GM12873 (cell line): ENCODE data around the gene SIM1.

Experiments
- TF ChIP-seq, protein P1 (sequence below): IDR thresholded peaks from 2 replicates; pipeline ENCODE4 v1.5.1; 2012; ENCODE audit warnings: low read depth, mild to moderate bottlenecking, moderate library complexity, low read length, control low read depth; ENCODE audit not compliant: insufficient read depth; ENCODE audit errors: missing control alignments

Gene SIM1, protein sequence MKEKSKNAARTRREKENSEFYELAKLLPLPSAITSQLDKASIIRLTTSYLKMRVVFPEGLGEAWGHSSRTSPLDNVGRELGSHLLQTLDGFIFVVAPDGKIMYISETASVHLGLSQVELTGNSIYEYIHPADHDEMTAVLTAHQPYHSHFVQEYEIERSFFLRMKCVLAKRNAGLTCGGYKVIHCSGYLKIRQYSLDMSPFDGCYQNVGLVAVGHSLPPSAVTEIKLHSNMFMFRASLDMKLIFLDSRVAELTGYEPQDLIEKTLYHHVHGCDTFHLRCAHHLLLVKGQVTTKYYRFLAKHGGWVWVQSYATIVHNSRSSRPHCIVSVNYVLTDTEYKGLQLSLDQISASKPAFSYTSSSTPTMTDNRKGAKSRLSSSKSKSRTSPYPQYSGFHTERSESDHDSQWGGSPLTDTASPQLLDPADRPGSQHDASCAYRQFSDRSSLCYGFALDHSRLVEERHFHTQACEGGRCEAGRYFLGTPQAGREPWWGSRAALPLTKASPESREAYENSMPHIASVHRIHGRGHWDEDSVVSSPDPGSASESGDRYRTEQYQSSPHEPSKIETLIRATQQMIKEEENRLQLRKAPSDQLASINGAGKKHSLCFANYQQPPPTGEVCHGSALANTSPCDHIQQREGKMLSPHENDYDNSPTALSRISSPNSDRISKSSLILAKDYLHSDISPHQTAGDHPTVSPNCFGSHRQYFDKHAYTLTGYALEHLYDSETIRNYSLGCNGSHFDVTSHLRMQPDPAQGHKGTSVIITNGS

DNA sequence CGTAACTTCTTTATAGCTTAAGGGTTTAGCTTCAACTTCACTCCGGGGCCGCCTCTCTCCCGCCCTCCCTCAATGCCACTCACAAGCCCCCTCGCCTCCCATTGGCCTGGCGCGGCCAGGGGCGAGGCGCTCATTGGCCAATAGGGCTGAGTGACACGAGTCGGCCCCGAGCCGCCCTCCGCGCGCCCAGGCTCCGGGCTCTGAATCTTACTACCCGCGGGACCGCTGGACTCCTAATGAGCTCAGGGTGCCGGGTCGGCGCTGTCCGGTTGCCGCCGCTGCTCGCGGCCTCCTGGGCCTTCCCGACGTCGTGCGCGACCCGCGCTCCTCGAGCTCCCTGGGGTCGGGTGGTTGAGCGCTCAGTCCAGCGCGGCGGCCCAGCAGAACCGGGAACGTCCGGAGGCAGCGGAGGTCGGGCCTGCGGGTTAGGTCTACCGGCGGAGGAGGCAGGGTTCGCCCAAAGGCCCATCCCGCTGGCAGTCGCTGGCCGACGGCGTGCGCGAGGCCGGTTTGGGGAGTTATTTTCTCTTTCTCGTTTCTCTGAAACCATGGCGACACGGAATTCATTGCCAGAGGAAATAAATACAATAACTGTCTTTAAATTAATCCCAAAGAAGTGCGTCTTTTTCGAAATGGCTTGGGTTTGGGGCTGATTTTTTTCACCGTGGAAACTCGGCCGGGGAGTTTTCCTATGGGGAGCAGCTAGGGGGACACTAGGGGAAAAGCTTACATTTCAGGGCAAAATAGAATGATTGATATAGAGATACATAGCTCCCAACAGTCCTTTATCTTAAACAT, at the start of gene SIM1:
TSS of gene SIM1 (minus strand) at position 19 of the 798 bp plus-strand sequence. CDS start 1,453 bp downstream, outside the sequence.
- TF ChIP-seq, protein P1, sequence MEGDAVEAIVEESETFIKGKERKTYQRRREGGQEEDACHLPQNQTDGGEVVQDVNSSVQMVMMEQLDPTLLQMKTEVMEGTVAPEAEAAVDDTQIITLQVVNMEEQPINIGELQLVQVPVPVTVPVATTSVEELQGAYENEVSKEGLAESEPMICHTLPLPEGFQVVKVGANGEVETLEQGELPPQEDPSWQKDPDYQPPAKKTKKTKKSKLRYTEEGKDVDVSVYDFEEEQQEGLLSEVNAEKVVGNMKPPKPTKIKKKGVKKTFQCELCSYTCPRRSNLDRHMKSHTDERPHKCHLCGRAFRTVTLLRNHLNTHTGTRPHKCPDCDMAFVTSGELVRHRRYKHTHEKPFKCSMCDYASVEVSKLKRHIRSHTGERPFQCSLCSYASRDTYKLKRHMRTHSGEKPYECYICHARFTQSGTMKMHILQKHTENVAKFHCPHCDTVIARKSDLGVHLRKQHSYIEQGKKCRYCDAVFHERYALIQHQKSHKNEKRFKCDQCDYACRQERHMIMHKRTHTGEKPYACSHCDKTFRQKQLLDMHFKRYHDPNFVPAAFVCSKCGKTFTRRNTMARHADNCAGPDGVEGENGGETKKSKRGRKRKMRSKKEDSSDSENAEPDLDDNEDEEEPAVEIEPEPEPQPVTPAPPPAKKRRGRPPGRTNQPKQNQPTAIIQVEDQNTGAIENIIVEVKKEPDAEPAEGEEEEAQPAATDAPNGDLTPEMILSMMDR: no peak

DNA sequence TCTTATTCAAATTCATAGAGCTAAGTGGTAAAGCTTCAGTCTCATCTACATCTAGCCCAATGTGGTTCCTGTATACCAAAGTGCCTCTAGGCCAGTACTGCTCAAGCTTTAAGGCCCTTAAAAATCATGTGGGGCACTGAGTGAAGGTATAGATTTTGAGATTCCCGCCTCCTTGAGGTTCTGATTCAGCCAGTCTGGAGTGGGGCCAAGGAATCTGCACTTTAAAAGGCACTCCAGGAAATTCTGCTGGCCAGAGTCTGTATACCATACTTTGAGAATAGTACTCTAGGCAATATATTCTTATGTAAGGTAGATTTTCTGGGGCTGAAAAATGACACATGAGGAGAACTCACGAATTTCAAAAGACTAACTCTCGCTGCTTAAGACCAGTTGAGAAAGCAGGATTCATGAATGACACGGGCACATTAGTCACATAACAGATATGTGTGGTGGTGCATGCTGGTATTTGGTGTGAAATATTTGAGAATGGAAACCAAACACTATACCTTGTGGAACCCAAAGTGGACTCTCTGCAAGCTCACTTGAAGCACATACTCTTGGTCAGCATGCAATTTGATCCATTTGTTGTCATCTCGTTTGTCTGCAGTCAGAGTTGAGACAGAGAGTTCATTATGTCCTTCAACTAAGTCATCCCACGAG, 47.6 kb upstream of the SIM1 start:
- TF ChIP-seq, protein P1: no peak

DNA sequence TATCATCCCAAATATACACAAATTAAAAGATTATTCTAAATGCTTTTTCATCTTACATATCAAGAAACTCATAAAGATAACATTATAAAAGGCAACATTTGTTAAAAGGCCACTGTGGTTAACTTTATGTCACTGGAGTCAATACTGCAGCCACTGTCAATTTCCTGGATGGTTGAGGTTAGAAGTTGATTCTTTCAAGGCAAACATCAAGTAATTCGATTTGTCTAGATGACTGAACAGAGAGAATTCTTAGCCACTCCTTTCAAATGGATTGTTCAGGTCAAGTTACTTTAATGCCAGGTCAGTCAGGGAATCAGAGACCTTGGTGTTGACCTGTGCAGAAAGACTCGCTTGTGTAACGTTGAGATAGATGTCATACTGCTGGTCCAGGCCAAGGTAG, 44.4 kb upstream of the SIM1 start:
- TF ChIP-seq, protein P1: no peak

DNA sequence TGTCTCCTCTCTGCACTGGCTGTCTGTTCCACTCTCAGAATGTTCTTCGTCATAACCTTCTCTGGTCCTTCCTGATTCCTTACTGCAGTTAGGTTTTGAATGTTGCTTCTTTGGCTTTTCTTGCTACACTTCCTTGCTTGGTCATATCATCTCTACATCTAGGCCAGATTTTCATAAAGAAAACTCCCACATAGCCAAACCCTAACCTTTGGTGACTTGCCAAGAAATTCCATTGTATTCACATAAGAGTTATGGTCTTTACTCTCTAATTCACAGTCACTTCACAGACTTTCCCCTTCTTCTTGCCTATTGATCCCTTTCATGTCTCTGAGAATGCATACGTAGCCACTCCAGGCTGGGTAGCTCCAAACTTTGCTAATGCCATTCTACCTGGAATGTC, 41.9 kb upstream of the SIM1 start:
- TF ChIP-seq, protein P1: no peak

DNA sequence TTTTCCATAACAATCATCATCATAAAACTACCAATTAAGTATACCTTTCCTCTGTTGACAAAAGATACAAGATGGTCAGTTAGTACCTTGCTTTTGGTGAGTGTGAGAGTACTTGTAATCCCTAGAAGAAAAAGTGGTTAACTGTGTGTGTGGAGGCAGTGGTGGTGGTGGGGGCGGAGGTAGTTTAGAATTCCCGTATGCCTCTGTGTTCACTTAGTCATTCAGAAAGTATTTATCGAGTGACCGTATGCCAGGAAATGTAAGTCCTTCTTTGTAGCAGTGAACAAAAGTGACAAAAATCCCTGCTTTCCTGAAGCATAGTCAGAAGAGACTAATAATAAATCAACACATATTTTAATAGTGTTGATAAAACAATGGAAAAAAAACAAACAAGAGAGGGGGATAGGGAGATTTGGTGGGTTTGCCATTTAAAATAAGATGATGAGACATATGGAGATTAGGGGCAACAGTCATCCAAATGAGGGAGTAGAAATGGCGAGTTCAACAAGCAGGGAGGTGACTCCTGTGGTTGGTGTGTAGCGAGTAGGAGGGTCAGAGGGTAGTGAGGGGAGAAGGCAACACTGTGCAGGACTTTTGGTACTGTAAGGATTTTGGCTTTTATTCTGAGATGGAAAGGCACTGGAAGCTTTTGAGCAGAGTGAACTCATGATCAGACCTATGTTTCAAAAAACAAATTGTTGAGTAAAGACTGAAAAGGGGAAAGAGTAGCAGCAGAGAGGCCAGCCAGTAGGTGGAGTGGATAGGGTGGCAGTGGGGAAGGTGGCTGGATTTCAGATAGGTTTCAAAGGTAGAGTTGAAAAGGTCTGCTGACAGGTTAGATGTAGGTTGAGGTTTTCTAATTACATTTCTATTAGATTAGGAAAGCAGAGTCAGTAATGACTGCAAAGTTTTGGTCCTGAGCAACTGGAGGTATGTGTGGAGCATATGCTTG, 40.3 kb upstream of the SIM1 start:
- TF ChIP-seq, protein P1: no peak

DNA sequence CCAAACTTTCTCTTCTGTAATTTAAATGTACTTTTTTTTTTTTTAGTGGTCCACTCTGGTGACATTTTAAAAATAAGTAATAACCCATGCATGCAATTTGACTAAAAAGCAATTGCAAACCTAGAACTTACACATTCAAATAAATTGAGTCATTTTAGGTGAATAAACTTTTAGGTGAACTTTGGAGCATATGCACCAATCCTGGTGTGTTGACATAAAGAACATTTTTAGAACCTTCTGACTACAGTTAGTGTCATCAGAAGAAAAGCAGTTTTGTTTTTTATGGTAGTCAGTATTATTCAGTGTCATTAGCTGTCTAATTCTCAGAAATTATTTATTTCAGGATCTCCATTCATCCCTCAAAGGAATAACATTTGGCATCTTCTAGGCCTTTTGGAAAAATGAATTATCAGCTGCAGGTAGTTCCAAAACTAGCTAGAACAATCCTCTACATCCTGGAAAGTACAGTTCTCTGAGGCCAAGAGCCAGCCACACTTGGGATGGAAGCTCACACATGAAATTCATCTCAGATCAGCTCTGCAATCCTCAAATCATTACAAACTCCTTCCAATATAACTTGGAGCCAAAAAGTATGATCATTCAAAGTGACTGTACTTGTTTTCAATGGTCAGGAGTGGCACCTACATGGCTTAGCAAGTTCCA, 38.5 kb upstream of the SIM1 start:
- TF ChIP-seq, protein P1: no peak
